Subcutaneous adipose tissue (tissue), 4 donors: ENCODE data around the gene OR10A3. TPM values are rescaled to one million over a fixed set of nuclear protein-coding genes. Genes with fewer than 3 reads are reported as not detected.

Experiments used
- CTCF ChIP-seq: fragments of 450-650 bp; IDR thresholded peaks from one replicate; pipeline ENCODE4 v1.5.1; 2016; ENCODE audit warnings: low read depth, mild to moderate bottlenecking, control low read depth, antibody characterized with exemption, moderate library complexity
- total RNA-seq, 4 donors: library from RNA; depleted of rRNA; stranded (reverse); fragments of >200 nt; gene quantifications; one replicate each; pipeline ENCODE4 v1.1.0, GENCODE V29; 2016

The OR10A3 gene
- total RNA-seq: not detected

DNA sequence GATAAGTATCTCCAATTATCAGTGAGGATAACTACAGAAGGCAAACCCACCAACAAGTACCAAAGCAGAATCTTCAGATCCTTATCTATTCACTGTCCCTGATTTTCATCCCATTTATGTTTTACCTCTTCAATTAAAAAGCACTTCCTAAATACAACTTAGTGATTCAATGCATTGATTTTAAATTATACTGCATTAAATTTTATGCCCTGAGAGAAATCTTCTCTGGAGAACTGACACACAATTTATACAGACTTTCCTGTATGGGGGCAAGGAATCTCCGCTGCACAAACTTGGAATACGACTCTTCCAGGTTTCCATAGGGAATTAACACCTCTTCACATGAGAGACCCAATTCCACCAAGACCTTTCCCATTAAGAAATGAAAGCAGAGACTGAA lies at the start of gene OR10A3:
Gene OR10A3 (minus strand): TSS at position 101 of the 400 bp plus-strand sequence. CDS start 2,188 bp downstream, outside the sequence.
- TF ChIP-seq CTCF: no peak

- TF ChIP-seq CTCF: no peak
Measured at GRCh38 chr11:7986768-7987559, 45.5 kb upstream of the OR10A3 start, which contains the start of gene EIF3F. Gene EIF3F (plus strand): TSS chr11:7987337. CDS start chr11:7987353, 16 bp downstream.

DNA sequence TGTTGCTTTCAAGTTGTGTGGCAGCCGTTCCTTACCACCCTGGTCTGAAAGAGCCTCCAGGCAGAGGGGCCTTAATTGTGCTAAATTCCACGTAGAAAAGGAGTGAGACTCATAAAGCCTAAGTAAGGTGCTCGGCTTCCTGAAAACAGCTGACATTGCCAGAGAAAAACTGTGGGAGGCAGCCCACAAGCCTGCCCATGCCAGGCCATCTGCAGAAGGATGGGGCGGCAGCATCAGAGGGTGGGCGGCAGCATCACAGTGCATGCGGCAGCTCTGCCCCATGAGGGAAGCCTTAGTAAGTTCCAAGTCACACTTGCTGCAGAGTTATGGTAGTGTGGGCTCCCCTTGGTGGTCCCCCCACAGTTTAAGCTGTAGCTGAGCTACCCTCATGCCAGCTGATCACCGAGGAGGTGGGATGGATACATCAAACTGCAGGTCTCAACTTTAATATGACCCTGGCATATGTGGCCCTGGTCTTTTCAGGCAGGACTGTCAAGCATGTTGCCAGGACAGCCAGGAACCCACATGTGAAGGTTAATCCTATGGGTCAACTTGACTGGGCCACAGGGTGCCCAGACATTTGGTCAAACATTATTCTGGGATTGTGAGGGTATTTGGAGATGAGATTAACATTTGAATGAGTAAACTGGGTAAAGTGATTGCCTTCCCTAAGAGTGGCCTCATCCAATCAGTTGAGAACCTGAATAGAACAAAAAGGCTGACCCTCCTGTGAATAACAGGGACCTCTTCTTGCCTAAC lies 42.5 kb upstream of the OR10A3 start:
- no peak for TF ChIP-seq CTCF

DNA sequence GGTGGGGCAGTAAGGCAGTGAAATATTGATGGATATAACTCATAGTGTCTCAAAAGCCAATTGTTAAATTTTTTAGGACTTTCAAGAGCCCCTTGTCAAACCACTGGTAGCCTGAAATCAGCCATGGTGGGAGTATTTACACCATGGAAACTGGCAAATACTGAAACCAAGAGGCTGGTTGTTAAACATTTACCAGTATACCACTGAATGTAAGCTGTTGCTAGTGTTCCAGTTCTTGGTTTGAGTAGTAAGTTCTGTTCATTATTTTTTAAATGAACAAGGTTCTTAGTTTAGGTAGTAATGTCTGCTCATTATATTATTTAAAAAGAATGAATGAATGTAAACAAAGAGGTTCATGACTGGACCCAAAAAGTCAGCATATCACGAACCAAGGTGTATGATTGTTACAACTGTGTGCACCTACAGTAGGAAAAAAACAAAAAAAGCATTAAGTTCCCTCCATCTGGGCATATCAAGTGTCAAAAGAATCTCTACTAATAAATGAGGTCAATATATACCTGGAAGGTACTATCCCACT lies 41.1 kb upstream of the OR10A3 start:
- TF ChIP-seq CTCF: no peak

DNA sequence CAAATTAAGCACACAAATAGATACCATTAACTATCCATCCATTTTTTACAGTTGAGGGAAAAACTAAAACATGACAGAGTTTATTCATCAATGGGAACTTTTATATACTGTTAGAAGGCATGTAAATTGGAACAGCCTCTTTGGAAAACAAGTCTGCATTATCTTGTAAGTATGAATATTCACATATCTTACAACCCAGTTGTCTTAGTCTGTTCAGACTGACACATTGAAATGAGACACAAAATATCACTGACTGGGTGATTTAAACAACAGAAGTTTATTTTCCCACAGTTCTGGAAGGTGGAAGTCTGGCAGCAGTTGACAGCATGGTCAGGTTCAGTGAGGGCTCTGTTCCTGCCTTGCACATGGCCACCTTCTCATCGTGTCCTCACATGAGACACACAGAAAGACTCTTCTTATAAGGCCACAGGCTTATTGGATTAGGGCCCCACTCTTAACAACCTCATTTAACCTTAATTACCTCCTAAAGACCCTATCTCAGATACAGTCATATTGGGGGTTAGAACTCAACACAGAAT lies 40.2 kb upstream of the OR10A3 start:
- no peak for TF ChIP-seq CTCF

- no peak for TF ChIP-seq CTCF
Measured at GRCh38 chr11:7977232-7977917, 35.9 kb upstream of the OR10A3 start.
